NCI-H1417 (cell line): ENCODE measurements around the gene BCL6B.

Experiments used
- DNase-seq, 3 experiments: peaks; one replicate each; lab custom pipeline; 2025; lab: John Stamatoyannopoulos, UW

BCL6B gene

DNA sequence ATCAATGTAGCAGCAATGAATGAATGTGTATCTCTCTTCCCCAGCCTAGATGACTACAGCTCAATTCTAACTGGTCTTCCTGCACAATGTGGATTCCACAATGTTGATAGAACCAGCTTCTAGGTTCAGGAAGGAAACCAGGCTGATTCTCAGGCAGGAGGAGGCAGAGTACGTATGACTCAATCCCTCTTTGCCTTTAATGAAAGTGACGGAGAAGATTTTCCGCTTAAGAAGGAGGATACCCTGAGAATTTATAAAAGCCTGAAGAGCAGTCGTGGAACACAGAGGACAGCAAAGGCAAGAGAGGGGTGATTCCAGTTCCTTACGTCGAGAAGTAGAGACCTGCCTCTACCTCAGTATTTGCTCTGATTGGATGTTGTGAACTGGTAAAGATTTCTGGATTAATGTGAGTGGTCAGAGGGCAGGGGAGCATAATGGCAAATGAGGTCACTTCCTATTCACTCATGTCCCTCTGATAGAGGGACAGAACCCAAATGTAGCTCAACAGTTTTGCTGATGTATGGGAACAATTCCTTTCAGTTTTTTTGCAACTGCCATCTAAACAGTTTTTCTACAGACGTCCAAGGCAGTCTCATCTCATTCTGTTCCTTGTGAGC is 36.1 kb downstream of the BCL6B start:
- no peak for DNase-seq

DNA sequence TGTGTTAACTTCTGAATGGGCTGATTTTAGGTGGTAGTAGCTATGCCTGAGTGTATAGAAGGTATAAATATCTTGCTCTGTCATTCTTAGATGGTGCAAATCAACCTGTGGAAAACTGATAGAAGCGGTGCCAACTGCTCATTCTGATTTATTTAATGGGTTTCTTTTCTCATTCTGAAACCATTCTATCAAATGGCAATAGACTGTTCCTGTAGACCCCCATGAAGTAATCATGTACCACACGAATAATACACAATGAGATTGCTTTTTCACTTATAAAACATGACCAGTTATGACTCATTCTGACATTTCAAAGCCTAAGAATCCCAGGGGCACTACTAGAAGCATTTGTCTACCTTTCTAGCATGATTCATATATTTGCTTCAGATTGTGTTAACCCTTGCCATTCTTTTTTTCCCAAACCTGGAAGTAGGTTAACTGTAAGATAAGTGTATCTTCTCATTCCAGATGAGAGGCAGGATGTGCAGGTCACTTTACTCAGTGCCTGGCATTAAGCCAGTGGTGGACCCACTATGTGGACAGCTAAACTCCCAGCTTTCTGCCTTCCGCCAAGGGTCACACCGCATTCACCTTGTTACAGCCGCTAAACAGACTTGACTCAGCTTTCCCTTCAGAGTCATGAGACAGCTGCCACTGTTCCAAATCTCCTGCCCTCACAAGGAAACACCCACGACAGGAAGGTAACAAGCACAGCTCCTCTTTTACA is 37.5 kb downstream of the BCL6B start:
- no peak for DNase-seq

DNA sequence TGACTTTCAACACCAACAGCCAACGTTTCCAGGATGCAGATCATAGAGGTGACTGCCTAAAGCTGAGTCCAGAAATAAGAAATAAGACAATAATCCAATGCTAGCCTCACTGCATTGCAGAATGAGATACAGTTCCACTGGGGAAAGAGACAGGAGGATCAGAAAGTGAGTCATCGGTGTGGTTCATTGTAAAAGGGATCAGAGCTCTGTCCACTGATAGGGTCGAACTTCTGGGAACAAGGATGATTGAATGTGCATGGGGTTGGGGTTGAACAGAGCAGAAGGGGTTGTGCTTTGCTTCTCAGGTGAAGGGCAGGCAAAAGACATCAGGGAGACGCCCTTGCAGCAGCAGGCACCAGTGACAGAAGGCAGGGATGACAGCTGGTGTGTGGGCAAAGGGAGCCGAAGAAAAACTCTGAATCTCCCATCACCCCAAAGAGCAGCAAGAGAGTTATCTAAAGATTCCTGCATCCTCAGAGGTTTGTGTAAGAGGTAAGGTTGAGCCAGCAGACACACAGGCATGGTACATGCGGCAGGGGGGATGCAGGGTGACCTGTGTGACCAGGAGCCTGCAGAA is 40.8 kb downstream of the BCL6B start:
- DNase-seq: no peak

DNA sequence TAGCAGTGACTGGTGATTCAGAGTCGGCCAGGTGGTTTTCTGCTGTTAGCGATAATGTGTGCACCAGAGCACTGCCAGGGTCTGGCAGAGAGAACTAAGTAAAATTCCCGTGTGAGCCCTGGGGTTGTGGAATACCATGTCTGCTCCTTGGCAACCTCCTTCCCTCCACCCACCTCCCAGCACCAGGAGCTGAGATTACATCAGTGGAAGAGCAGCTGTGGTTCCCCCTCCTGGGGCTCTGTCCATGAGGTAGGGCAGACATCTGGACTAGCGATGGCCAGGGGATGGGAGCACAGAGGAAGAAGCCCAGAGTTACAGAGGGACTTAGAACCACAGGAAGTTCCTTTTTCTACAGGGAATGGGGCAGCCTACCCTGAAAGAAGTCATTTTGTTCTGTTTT is 41.4 kb downstream of the BCL6B start:
- no peak for DNase-seq

DNA sequence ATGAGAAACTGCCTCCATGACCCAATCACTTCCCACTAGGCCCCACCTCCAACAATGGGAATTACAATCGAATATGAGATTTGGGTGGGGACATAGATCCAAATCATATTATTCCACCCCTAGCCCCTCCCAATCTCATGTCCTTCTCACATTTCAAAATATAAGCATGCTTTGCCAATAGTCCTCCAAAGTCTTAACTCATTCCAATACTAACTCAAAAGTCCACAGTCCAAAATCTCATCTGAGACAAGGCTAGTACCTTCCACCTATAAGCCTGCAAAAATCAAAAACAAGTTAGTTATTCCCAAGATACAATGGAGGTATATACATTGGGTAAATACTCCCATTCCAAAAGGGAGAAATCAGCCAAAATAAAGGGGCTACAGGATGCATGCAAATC is 44.3 kb downstream of the BCL6B start:
- no peak for DNase-seq

DNA sequence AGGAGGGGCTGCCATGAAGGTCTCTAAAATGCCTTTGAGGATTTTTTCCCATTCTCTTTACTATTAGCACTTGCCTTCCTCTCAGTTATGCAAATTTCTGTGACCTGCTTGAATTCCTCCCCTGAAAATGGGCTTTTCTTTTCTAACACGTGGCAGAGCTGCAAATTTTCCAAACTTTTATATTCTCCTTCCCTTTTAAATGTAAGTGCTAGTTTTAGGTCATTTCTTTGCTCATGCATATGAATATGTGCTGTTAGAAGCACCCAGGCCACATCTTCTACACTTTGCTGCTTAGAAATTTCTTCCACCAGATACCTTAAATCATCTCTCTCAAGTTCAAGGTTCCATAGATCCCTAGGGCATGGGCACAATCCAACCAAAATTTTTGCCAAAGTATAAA is 45.4 kb downstream of the BCL6B start:
- no peak for DNase-seq

DNA sequence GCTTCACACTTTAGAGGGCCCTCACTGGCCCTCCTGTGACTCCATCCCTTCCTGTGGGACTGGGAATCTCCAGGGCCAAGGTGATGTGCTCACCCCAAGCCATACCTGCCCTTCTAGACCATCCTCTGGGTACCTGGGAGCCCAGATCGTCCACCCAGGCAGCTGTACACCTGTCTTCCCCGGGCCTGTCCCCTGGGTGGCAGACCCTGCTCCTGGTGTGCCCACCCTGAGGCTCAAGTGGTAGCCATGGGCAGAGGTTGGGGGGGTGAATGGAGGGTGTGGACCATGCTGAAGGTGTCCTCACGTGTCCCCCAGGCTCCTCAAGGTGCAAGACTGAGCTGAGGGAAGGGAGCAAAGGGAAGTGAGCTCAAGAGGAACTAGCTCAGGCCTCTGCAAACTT is 47.9 kb downstream of the BCL6B start:
- DNase-seq: no peak

DNA sequence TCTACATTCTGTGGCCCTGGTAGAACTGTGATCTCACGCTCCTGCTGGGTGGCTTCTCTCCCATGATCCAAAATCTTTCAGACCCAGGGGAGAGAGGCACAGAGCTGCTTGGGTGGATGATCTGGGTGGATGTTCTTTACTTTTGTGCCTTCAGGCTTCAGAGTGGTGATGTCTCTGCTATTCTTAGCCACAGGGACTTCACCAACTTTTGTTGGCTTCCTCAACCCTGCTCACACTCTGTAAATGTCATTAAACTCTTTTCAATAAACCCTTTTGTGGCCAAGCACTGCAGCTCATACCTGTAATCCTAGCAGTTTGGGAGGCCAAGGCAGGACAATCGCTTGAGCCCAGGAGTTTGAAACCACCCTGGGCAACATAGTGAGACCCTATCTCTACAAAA is 49.6 kb downstream of the BCL6B start:
- DNase-seq: no peak

DNA sequence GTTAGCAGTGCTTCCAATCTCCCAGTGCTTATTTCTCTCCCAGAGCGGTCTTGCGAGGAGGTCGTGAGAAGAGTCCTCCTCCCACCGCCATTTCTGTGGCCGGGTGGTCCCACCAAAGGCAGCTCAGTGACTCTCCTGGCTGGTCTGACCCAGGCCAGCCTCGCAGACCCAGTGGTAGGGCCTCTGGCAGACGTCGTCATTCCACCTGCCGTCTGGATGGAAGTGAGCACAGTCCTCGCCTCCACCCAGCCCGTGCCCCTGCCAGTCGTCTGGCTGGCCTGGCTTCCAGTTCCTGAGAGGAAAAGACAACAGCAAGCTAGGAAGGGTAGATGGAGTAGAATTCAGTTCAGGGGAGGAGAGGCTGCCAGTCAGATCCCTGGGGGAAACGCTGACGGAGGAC is 52.1 kb downstream of the BCL6B start:
- DNase-seq: no peak

DNA sequence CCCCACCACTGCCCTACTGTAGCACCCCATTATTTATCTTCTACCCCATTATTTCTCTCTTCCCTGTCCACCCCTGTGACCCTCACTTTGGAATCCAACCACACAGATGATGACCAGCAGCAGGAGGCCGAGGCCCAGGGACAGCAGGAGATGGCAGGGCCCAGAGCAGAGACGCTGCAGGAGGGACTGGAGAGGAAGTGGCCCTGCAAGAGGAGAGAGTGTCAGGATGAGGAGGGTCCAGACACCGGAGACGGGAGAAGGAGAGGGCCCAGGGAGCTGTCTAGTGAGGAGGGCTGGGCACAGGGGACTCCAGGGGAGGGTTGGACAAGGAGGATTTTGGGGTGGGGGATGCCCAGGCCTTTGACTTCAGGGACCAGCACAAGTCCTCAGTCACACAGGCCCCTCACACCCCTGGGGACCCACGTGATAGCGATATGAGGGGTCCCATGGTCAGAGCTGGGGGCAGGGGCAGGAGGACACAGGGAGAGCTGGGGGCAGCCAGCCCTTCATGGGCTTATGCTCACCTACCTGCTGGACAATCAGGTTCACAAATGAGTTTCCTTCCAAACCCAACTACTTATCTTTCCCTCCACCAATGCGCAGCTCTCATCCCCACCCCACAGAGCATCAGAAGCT is 55.2 kb downstream of the BCL6B start:
- no peak for DNase-seq

DNA sequence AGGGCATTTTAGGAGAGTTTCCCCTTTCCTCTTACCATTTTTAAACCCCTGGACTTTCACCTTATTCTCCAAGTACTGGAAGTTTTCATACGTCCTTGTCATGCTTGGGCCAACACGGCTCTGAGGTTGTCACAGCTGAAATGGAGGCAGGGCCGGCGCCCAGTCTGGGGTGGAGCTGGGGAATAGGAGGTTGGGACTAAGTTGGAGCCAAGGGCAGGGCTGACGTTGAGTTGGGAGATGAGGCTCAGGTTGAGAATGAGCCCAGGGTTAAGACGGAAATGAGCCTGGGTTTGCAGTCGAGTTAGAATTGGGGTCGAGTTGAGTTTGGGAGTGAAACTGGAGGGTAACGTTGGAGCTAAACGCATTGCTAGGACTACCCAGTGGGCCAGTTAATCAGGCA is 55.9 kb downstream of the BCL6B start:
- no peak for DNase-seq
